SH-SY5Y (cell line): ENCODE data around the gene IRX5.

Source experiments
- GATA2 ChIP-seq: IDR thresholded peaks from 2 replicates; pipeline ENCODE4 v1.6.1; 2011; ENCODE audit warnings: mild to moderate bottlenecking, low read depth, low read length
- GATA3 ChIP-seq: IDR thresholded peaks from 2 replicates; pipeline ENCODE4 v1.6.1; 2011; ENCODE audit warnings: low read depth, mild to moderate bottlenecking, low read length, moderate library complexity

DNA sequence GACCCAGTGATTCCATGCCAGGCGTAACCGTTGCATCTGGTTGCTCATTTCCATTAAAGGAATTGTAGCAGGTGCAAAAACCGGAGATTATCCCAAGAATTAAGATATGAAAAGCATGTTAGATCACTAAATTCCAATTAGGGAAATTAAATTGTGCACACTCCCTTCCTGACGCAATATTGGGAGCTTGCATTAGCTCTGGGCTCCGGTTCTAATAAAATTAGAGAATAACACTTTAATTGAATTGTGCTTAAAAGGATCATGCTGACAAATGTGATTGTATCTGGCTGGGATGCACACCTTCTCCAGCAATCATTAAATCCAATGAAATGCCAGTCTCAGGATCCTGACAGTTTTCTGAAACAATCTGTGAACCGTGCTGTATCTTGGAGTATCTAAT, 38.1 kb downstream of the IRX5 start:
- no peak for TF ChIP-seq GATA2
- no peak for TF ChIP-seq GATA3
